Limb (tissue), 2 donors: ENCODE results near the gene HIBCH.
"Not testable (repeated sequence)": the region's sequence is repeated elsewhere in the genome, so short reads cannot be mapped to it uniquely, and the experiment has no call there.

Experiments
- DNase-seq, 2 donors: peaks; one replicate each; pipeline ENCODE4 v3.0.0-alpha.2; 2016; ENCODE audit errors: extremely low spot score in 2 of 2

Gene HIBCH

DNA sequence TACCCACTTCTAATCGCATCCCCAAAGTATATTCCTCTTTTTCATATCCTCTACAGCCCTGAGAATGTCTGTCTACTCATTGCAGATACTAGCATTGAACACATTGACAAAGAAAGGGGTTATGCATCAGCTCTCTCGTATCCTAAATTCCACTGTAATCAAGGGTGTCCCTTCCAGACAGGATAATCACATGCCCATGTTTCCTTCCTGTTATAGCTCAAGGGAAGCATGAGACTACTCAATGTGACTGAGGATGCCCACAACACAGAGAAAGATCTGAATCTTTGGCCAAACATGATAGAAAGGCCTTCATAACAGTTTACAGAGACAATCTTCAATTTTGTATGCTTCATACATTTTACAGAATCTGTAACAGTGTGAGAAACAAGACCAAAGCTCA, 69.2 kb downstream of the HIBCH start:
- DNase-seq = no peak

DNA sequence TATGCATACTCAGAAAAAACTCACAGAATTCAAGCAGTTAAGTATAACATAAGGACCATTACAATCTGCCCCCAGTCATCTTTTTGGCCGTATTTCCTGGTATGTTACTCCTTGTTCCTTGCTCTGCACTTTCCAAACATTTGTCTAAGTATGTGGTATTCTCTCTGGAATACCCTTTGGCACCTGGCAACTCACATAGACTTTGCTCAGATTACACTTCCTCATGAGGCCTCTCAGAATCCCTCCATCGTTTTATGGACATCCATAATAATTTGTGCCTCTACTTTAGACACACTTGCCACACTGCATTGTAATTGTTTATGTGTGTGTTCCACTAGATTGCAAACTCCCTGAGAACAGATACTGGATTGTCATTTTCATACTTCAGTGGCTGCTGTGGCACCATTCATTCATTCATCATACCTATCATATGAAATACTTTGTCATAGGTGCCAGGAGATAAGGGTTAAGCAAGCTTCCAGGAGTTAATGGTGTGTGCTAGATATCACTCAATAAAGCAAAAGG, 84.0 kb downstream of the HIBCH start:
- no peak for DNase-seq

DNA sequence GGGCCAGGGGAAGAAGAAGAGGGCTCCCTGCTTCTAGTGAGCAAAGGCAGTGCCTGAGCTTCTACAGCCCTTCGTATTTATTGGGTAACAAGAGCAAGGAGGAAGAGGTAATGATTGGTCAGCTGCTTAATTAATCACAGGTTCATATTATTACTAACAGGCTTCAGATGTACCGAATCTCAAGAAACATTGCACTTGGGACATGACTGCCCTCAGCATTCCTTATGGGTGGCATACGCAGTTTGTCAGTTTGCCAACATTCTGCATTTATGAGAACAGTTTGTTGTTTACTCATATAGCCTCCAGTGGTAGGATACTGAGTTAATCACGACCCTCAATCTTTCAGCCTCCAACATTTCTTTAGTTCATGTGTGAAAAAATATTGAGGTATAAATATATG, 84.5 kb downstream of the HIBCH start:
- DNase-seq = no peak

DNA sequence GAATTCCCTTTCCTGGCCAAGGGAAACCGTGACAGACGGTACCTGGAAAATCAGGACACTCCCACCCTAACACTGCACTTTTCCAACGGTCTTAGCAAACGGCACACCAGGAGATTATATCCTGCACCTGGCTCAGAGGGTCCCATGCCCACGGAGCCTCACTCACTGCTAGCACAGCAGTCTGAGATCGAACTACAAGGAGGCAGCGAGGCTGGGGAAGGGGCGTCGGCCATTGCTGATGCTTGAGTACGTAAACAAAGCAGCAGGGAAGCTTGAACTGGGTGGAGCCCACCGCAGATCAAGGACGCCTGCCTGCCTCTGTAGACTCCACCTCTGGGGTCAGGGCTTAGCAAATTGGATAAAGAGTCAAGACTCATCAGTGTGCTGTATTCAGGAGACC, 95.6 kb downstream of the HIBCH start:
- not testable (repeated sequence) for DNase-seq

DNA sequence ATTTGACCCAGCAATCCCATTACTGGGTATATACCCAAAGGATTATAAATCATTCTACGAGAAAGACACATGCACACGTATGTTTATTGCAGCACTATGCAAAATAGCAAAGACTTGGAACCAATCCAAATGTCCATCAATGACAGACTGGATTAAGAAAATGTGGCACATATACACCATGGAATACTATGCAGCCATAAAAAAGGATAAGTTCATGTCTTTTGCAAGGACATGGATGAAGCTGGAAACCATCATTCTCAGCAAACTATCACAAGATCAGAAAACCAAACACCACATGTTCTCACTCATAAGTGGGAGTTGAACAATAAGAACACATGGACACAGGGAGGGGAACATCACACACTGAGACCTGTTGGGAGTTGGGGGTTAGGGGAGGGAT, 96.9 kb downstream of the HIBCH start:
- DNase-seq = not testable (repeated sequence)

DNA sequence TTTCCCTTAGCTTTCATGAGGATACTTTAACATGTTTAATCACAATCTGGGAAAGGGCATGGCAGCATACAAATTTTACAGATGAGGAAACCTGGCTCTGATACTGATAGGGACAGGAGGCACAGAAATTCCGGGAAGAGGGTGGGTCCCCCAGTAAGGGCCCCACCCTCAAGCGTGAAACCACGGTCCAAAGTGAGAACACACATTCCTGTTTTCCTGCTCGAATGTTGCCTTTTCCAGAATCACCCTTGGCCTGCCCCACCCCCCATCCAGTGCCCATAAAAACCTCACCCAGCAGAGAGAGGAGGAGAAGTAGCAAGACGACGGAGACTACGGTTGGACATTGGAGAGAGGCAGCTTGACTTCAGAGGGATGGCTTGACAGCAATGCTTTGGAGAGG, 98.2 kb downstream of the HIBCH start:
- DNase-seq = no peak

DNA sequence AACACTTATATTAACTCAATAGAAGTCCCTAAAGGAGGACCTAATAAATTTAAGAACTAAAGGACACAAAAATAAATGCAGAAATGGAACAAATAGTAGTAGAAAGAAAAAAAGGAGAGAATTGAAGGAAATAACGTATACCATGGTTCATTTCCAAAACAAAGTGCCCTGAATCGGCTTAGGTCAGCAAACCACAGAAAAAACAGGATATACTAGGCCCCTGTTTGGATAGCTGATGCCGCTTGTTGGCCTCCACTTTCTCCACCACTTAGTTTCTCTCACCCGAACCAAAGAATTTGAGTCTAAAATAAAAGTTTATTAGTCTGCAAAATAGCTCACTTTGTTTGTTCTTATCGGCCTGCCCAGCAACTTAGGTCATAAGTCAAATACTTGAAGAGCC, 100.4 kb downstream of the HIBCH start:
- no peak for DNase-seq

DNA sequence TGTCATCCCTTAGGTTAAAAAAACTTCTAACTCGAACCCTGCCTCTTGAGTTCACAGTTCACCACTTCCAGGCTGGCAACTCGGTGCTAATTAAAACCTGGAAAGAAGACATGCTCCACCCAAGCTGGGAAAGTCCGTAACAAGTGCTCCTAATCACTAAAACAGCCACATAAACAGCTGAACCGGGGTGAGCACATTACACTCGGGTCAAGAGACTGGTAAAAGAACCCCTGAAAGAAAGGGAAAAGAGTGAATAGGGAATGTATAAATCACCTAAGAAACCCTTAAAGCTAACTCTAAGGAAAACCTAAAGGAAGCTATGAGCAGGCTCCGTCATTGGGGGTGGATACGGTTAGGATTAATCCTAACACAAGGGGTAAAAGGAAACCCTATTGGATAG, 102.0 kb downstream of the HIBCH start:
- no peak for DNase-seq

DNA sequence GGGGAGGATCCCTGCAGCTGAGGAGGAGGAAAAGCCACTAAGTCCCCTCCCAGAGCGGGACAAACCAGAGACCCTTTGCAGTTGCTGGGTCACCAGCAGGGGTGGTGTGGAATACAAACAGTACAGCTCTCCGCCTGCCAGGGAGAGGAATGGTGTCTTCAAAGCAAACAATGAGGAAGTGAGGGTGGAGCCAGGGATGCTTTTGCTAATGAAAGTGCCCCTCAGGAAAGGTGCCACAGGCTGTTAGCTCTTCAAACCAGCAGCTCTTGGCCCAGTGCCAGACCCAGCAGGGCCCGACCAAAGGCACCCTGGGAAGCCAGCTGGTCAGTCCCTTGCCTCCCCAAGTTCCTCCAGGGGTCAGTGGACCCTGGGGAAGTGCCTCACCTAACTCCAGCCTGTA, 102.8 kb downstream of the HIBCH start:
- DNase-seq = peak in 1 of 2 donors; percentile 46

DNA sequence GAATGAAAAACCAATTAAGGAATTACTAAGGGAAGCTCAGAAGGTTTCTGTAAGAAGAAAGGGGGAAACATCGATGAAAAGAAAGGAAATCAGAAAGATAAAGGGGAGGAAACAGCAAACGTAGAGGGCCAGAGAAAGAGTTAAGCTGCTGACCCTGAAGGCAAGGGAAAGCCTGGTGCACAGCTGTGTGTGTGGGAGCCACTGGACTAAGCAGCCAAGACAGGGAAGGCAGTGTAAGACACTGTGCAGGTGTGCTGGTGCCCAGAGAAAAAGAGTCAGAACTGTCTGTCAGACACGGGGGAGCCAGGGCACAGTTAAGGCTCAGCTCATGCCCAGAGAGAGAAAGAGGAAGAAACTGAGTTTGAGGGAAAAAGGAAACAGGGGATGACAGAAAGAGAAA, 104.0 kb downstream of the HIBCH start:
- no peak for DNase-seq

DNA sequence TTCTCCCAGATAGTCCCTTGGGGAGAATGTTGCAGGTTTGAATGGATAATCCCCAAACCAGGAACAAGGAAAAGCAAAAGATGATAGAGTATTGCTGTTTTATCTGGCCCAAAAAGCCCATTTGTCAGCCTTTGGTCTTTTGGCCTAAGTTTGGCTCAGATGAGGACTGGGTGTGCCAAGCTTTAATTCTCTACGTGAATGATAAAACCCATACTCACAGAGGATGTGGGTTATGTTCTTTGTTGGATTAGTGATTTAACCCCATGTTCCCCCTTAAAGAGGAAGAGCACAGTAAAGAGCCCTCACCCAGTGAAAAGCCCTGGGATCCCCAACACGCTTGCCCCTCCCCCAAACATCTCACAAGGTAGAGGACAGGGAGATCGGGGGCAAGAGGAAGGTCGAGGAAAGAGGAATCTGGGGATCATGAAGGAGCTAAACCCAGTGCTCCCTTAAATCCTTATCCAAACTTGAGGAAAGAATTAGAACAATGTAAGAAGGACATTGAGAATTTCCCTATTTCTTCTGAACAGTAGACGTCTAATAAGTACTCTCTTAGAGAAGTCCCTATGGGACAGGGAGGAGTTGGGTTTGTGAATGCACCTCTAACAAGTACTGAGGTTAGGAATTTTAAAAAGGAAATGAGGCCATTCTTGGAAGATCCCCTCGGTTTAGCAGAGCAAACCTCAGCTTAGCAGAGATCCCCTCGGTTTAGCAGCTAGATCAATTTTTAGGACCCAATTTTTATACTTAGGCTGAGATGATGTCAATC, 105.0 kb downstream of the HIBCH start:
- peak in 1 of 2 donors; percentile 3 for DNase-seq

DNA sequence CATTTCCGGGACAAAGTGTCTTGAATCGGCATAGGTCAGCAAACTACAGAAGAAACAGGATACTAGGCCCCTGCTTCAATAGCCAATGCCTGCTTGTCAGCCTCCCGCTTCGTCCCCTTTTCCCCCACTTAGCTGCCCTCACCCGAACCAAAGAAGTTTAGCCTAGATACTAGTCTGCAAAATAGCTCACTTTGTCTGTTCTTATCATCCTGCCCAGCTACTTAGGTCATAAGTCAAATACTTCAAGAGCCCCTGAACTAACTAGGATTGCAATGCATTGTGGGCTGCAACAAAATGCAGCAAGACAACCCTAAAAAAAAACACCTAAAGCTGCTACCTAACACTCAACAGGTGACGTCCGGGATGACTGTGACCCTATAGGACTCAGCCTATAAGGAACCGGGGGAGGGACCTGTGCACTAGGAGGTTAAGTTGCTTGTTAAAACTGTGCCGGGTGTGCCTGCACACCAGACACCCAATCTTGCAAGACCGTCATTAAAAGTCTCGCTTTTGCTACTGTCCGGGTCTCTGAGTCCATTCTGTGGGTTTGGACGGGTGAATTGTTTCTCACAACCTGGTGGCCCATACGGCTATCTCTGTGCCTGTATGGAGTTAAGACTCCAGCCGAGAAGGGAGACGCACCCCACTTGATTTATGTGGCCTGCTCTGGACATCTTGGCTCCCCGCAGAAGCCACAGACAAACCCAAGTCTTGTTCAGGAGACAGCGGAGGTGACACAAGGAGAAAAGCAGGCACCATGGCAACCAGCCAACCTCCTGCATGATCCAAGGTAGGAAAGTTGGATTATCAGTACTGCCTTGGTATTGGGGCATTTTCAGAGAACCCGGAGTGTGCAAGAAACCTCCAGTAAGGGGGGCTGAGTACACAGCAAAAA, 105.9 kb downstream of the HIBCH start:
- peak in 1 of 2 donors; percentile 36 for DNase-seq

DNA sequence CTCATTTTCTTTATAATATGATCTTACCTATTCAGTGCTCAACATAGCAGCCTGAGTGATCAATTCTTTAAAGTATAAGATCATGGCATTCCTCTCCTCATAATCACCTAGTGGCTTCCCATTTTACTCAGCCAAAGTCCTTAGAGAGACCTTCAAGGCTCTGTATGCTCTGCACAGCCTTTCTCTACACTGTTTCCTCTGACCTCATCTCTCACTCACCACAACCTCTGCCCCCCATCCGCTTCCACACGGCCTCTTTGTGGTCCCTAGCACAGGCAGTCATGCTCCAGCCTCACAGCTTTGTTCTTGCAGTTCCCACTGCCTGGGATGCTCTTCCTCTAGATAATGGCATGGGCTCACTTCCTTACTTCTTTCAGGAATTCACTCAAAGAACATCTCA, 109.2 kb downstream of the HIBCH start:
- no peak for DNase-seq

DNA sequence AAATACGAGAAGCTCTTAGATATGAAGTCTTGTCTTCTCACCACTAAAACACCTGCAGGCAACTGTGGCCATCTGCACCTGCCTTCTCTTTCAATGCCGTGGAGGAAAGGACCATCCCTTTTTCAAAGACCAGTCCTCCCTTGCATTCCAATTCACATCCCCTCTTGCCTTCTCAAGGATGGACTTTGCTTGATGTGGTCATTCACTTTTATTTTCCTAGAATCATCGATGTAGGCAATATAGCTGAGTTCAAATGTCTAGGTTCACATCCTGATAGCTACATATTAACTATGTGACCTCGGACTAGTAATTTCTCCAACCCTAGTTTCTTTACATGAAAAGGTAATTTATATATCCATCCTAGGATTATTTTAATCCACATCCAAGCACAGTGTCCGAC, 110.1 kb downstream of the HIBCH start:
- DNase-seq = no peak

DNA sequence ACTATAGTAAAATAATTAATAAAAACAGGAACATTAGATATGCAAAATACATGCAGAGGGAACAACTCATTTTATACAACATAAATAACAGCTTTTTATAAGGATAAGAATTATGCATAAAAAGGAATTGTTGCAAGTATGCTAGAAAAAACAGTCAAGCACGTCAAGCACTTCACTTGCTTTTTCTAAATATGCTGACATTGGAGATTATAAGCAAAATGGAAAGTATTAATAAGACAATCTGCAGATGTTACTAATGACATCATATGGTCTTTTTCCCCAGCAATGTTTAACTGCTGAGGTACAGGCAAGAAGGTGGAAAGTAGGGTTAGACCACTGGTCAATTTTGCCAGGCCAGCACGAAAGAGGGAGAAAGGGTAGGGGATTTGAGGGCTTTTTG, 111.7 kb downstream of the HIBCH start:
- DNase-seq = no peak

DNA sequence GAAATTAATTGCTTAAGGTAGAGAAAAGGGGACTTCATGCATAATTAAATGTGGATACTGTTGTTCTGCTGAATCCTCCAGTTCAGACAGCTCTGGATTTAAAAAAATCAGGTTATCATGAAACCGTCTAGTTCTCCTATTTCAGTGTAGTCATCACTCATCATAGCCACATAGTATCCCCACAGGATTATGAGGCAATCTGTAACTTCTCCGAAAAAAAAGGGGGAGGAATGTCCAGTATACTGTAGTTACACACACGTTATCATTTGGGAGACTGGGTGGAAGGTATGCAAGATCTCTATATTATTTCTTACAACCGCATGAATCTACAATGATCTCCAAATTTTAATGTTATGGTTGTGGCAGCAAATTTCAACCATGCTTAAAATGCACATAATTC, 114.0 kb downstream of the HIBCH start:
- DNase-seq = no peak

DNA sequence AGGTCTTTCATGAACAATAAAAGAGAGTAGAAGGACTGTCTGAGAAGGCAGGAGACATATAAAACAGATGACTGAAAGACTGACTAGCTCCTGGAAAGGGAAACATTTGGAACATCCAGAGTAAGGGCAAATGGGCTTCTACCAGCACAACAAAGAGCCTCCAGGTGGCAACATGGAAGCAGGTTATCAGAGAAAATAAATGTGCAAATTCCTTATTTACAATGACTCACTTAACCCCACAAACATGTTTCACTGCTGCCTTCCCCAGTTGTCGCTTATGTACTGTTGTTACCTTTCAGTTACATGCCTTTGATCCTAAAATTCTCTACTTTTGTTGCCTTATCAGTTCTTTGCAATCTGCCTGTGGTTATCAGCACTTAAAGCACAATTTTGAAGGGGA, 117.0 kb downstream of the HIBCH start:
- no peak for DNase-seq

DNA sequence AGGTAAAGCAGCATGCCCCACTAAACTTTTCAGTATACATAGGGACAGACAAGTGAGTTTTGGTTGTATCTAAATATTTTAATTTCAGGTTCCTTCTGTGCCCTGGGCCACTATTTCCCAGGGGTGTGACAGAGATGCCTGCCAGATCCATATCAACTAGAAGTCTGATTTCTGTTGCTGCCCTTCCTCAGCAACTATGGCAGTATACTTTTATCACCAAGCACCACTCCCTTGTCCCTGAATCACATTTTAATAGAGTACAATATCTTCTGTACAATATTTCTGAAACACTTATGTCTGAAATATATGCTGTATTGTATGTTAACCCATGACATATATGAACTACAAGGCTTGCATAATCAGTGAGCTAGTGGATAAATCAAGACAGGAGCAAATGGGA, 117.6 kb downstream of the HIBCH start:
- no peak for DNase-seq

DNA sequence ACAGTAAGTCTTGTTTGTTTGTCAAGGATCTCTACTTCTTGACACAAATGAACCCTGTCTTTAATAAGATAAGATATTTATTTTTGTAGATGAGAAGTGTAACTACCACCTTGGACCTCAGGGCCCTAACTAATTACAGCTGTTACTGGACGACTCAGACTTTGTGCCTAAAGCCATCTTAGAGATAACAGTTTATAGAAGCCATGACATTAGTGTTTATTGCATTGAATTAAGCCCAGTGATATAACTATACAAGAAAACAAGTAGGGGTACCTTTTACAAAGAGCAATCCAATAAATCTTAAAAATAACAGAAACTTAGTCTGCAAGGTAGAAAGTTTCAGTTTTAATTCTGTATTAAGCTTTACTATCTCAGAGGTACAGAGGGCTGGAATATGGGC, 119.0 kb downstream of the HIBCH start:
- DNase-seq = no peak

DNA sequence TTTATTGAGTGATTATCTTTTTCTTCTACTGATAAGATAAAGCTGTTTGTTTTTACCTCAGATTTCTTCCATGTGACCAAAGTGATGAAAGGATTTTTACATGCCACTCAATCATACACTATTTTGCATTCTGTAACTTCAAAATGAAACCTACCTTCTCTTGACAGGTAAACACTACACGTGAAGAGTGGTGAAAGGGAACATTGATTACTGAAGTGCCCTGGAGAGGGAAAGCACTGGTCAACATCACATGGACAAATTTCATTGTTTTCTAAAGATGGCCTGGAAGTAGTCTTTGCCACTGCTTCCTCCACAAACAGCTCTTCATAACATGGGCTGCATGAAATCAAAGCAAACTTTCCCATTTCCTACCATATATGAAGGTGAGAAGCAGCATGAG, 120.1 kb downstream of the HIBCH start:
- DNase-seq = no peak

DNA sequence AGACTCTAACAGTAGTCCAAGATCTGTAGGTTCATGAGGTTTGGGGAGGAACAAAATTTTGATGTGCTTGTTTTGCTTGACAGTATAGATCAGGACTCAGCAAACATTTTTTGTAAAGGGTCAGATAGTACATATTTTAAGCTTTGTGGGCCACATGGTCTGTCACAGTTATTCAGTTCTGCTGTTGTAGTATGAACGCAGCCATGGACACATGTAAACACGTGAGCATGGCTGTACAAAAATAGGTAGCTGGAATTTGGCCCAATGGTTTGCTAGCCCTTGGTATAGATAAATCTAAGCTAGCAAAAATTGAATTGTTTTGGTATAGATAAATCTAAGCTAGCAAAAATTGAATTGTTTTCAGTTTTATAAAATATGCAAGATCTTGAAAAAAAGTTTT, 120.5 kb downstream of the HIBCH start:
- no peak for DNase-seq

DNA sequence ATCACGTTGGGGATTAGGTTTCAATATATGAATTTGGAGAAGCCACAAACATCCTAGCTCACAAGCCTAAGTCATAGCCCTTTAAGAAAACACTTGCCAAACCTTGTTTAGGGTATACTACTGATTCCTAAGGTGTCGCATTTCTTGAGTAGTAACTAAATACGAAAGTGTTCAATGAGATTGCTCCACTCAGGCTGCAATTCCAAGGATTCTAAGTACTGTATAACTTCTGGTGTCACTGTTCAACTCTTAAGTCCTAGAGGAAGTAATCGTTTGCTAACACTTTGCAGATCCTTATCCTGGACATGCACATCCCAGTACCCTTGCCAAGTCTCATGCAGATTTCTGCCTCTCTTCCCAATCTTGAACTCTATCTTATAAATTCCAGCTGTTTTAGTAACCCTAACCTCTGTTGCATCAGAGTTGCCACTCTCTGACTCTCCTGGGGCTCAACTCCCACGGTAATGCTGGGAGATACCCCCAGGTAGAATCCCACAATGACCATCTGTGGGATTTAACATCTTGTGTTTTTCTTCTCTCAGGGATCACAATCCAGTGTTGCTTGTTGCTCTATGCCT, 122.4 kb downstream of the HIBCH start:
- no peak for DNase-seq
